AG09319 (cell line): ENCODE measurements around the gene CAP1.
A peak's percentile ranks its signal among the peaks of the same experiment; 100 is the strongest.

ENCODE experiments used
- DNase-seq: peaks from one replicate; pipeline ENCODE4 v3.0.0-alpha.2; 2010; ENCODE audit warnings: low read depth; ENCODE audit errors: extremely low read depth
- CTCF ChIP-seq: IDR thresholded peaks from 2 replicates; pipeline ENCODE4 v1.5.1; 2011; ENCODE audit warnings: low read depth, mild to moderate bottlenecking, inconsistent platforms, low read length, moderate library complexity

CAP1 gene

GRCh38 chr1:40020447-40021085 is 20.0 kb upstream of the CAP1 start:
- DNase-seq, result no peak
- no peak for TF ChIP-seq CTCF

GRCh38 chr1:40023379-40023944 is 17.1 kb upstream of the CAP1 start:
- no peak for TF ChIP-seq CTCF
- DNase-seq, result no peak

DNA sequence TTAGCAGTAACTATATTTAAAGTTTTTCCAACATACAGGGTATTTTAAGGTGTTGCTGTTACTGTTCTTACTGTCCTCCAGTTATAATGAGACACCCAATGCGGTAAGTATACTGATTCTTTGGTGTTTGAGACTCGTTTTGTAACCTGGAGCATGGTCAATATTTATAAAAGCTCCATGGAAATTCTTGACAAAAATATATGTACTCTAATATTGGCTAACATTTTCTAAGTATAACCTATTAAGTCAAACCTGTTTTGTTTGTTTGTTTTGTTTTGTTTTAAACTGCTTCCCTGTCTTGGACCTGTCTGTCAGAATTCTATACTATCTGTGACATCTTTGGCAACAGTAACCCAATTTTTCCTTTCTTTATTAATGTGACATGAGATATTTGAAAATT is 15.9 kb upstream of the CAP1 start:
- no peak for TF ChIP-seq CTCF
- DNase-seq, result no peak

DNA sequence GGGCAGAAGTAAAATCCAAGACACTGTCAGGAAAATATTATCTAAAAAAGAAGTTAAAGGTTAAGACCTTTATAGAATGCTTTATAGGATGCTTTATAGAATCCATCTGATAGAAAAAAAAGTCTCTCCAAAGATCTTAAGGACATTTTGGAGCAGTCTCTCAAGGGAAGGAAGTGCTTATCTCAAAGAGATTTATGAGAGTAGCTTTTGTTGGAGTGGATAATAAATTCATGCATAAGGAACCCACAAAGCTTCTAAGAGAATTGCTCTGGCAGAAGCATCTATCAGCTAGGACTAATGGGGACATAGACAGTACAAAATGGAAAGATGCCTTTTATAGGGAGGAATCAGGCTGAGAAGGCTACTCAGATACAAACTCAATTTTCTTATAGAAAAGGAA is 12.9 kb upstream of the CAP1 start:
- DNase-seq, result no peak
- TF ChIP-seq CTCF, result no peak

DNA sequence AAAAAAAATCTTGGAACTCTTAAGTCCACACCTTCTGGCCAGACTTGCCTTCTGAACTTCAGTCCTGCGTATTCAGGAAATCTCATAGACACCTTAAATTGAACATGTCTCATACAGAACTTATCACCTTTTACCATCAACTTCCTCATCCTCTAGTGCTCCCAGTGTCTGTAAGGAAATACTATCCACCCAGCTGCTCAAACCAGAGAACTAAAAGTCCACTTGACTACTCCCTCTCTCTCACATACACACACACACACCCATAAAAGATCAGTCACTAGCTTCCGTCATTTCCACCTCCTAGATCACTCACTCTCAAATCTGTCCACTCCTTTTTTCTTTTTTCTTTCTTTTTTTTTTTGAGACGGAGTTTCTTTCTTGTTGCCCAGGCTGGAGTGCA is 10.9 kb upstream of the CAP1 start:
- no peak for TF ChIP-seq CTCF
- DNase-seq, result no peak

DNA sequence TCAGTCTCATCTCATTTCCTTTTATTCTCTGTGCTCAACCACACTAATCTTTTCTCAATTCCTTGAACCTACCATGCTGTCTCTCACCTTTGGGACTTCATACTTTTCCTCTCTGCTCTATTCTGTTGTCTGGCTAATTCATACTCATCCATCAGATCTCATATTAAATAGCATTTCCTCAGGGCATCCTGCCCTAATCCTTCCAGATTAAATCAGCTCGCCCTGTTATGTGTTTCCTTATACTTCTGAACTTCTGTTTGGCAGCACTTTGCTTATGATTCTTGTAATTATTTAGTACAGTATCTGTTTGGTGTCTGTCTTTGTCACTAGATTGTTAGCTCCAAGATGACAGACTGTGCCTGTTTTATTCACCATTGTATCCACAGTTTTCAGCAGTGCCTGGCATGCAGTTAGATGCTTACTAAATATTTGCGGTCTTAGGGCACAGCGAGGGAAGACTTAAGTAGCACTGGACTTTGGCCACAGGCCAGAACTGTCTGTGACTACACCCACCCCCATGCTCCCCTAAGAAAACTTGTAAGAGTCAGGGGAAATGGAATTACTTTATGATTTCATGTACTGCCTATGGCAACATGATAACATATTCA is 9.9 kb upstream of the CAP1 start:
- TF ChIP-seq CTCF, result no peak
- no peak for DNase-seq

DNA sequence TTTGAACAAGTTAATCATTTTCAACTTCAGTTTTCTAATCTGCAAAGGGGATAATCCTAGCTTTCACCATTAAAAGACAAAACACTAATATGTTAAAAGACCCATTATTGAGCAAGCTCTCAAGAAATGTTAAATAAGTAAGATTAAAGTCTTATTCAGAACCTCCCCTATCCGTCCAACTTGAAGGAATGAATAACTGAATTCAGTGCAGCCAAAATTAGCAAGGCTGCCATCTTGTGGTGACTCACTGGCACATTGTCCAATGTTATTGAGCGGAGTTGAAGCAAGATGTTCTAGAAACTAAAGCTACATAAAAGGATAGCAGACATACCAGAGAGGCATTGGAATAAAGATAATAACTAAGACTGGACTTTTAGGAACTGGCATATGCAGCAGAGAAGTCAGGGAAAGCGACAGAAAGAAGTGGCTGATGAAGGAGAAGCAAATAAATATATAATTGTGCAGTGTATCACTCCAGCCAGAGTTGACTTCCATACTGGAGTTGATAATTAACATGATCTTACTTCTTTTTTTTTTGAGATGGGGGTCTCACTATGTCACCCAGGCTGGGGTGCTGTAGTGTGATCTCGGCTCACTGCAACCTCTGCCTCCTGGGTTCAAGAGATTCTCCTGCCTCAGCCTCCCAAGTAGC is 8.2 kb upstream of the CAP1 start:
- DNase-seq, result peak; percentile 30
- TF ChIP-seq CTCF, result peak; percentile 70
